OCI-LY3 (cell line): ENCODE data around the gene GPR146.
"Not testable (repeated sequence)": the region's sequence is repeated elsewhere in the genome, so short reads cannot be mapped to it uniquely, and the experiment has no call there.

ENCODE experiments used
- H2AFZ ChIP-seq: fragments of 200-600, 300-600 bp; shearing (Covaris generic); 2 replicates; pipeline ENCODE4 v1.6.0; 2014; ENCODE audit warnings: antibody characterized with exemption, low read depth, low read length
- H3K27ac ChIP-seq: fragments of 200-600, 300-600 bp; sonication (generic); 2 replicates; pipeline ENCODE4 v1.5.1; 2014; ENCODE audit warnings: mild to moderate bottlenecking, low read length, moderate library complexity, mixed read lengths
- H3K27me3 ChIP-seq: fragments of 200-600, 300-600 bp; sonication (generic); 2 replicates; pipeline ENCODE4 v1.6.1; 2014; ENCODE audit warnings: low read depth, low read length, mixed read lengths
- H3K36me3 ChIP-seq: fragments of 200-600, 300-600 bp; sonication (generic); replicated peaks from 2 replicates; pipeline ENCODE3; 2014; ENCODE audit warnings: low read depth, low read length, mixed read lengths
- H3K4me1 ChIP-seq: fragments of 300-600, 200-600 bp; sonication (generic); 2 replicates; pipeline ENCODE4 v1.6.1; 2014; ENCODE audit warnings: low read length, mixed read lengths
- H3K4me2 ChIP-seq: fragments of 200-600, 300-600 bp; sonication (generic); 2 replicates; pipeline ENCODE4 v1.6.1; 2014; ENCODE audit warnings: low read length, mixed read lengths
- H3K4me3 ChIP-seq: fragments of 300-600, 200-600 bp; sonication (generic); 2 replicates; pipeline ENCODE4 v1.5.1; 2014; ENCODE audit warnings: antibody characterized with exemption, mild to moderate bottlenecking, low read length, moderate library complexity
- H3K79me2 ChIP-seq: fragments of 300-600, 200-600 bp; shearing (Covaris generic); 2 replicates; pipeline ENCODE4 v1.6.1; 2014; ENCODE audit warnings: mild to moderate bottlenecking, low read length, mixed read lengths
- H3K9ac ChIP-seq: fragments of 300-600, 200-600 bp; shearing (Covaris generic); 2 replicates; pipeline ENCODE4 v1.6.0; 2014; ENCODE audit warnings: mild to moderate bottlenecking, low read length, moderate library complexity
- H3K9me3 ChIP-seq: fragments of 200-600, 300-600 bp; shearing (Covaris generic); 2 replicates; pipeline ENCODE4 v1.6.1; 2014; ENCODE audit warnings: low read length, mixed read lengths; ENCODE audit not compliant: insufficient read depth
- H4K20me1 ChIP-seq: fragments of 200-600, 300-600 bp; sonication (generic); 2 replicates; pipeline ENCODE4 v1.6.1; 2016; ENCODE audit warnings: low read length, mixed read lengths; ENCODE audit not compliant: insufficient read depth
- CTCF ChIP-seq: fragments of 200-600, 300-600 bp; sonication (generic); IDR thresholded peaks from 2 replicates; pipeline ENCODE4 v1.5.1; 2014; ENCODE audit warnings: antibody characterized with exemption, low read length, low read depth
- EZH2phosphoT487 ChIP-seq: fragments of 200-600 bp; shearing (Covaris generic); IDR thresholded peaks from 2 replicates; pipeline ENCODE4 v1.6.1; 2018; ENCODE audit warnings: antibody characterized with exemption, mixed run types, low read depth

The GPR146 gene

GRCh38 chr7:1030444-1031070 is 13.8 kb upstream of the GPR146 start:
- no peak overlapping the region for H3K4me3 ChIP-seq
- no peak overlapping the region for H3K4me2 ChIP-seq
- H3K4me1 ChIP-seq, result peaks cover 36% of the 10 kb centered on the region
- no peaks in the 10 kb centered on the region for H3K9me3 ChIP-seq
- no peaks in the 10 kb centered on the region for H3K27me3 ChIP-seq
- no peak for TF ChIP-seq EZH2phosphoT487
- TF ChIP-seq CTCF, result no peak
- H3K9ac ChIP-seq, result no peak overlapping the region
- H3K36me3 ChIP-seq, result peaks cover 10% of the 10 kb centered on the region
- peaks cover 14% of the 10 kb centered on the region for H3K79me2 ChIP-seq
- no peak overlapping the region for H2AFZ ChIP-seq
- no peak overlapping the region for H3K27ac ChIP-seq
- no peaks in the 10 kb centered on the region for H4K20me1 ChIP-seq

- Histone ChIP-seq H3K36me3 (peaks cover 4% of the 10 kb centered on the region), H3K27me3 (no peaks in the 10 kb centered on the region), H3K4me1 (peaks cover 27% of the 10 kb centered on the region), H2AFZ (no peak overlapping the region), H3K4me2 (no peak overlapping the region), H3K4me3 (no peak overlapping the region), H3K9me3 (no peaks in the 10 kb centered on the region), H3K9ac (no peak overlapping the region), H3K27ac (no peak overlapping the region), H3K79me2 (peaks cover 10% of the 10 kb centered on the region), H4K20me1 (no peaks in the 10 kb centered on the region)
- TF ChIP-seq EZH2phosphoT487 (no peak), CTCF (no peak)
These were observed 12.5 kb upstream of the GPR146 start for GRCh38 chr7:1031716-1032455.

GRCh38 chr7:1032536-1033181 is 11.7 kb upstream of the GPR146 start:
- Histone ChIP-seq H3K36me3 (peaks cover 4% of the 10 kb centered on the region), H2AFZ (no peak overlapping the region), H3K79me2 (peaks cover 2% of the 10 kb centered on the region; the same call in 1 of the 2 replicates), H4K20me1 (no peaks in the 10 kb centered on the region), H3K4me3 (no peak overlapping the region), H3K9ac (no peak overlapping the region), H3K27me3 (no peaks in the 10 kb centered on the region), H3K9me3 (no peaks in the 10 kb centered on the region), H3K4me1 (peaks cover 21% of the 10 kb centered on the region), H3K4me2 (no peak overlapping the region), H3K27ac (no peak overlapping the region)
- TF ChIP-seq EZH2phosphoT487 (no peak), CTCF (no peak)

GRCh38 chr7:1033546-1034145 is 10.7 kb upstream of the GPR146 start:
- Histone ChIP-seq H3K27ac (no peak overlapping the region), H3K4me3 (no peak overlapping the region), H3K4me2 (no peak overlapping the region), H4K20me1 (no peaks in the 10 kb centered on the region), H3K4me1 (peaks cover 21% of the 10 kb centered on the region), H3K36me3 (peaks cover 4% of the 10 kb centered on the region), H3K79me2 (no peaks in the 10 kb centered on the region), H3K27me3 (no peaks in the 10 kb centered on the region), H3K9me3 (no peaks in the 10 kb centered on the region), H3K9ac (no peak overlapping the region), H2AFZ (no peak overlapping the region)
- no peak for TF ChIP-seq CTCF
- TF ChIP-seq EZH2phosphoT487, result no peak

- H4K20me1 ChIP-seq, H2AFZ ChIP-seq, H3K9me3 ChIP-seq, H3K4me3 ChIP-seq, H3K36me3 ChIP-seq, H3K4me2 ChIP-seq, H3K79me2 ChIP-seq, H3K4me1 ChIP-seq, H3K27me3 ChIP-seq, H3K27ac ChIP-seq, H3K9ac ChIP-seq: not testable (repeated sequence)
These were observed 9.6 kb upstream of the GPR146 start for GRCh38 chr7:1034769-1035168.
